ENCODE data around the gene LRRK1. TPM values are rescaled to one million over a fixed set of nuclear protein-coding genes. Genes with fewer than 3 reads are reported as not detected.
A peak's percentile ranks its signal among the peaks of the same experiment; 100 is the strongest.

LRRK1 gene
- total RNA-seq, 1 donor from 2014 or later = 4.8 TPM

DNA sequence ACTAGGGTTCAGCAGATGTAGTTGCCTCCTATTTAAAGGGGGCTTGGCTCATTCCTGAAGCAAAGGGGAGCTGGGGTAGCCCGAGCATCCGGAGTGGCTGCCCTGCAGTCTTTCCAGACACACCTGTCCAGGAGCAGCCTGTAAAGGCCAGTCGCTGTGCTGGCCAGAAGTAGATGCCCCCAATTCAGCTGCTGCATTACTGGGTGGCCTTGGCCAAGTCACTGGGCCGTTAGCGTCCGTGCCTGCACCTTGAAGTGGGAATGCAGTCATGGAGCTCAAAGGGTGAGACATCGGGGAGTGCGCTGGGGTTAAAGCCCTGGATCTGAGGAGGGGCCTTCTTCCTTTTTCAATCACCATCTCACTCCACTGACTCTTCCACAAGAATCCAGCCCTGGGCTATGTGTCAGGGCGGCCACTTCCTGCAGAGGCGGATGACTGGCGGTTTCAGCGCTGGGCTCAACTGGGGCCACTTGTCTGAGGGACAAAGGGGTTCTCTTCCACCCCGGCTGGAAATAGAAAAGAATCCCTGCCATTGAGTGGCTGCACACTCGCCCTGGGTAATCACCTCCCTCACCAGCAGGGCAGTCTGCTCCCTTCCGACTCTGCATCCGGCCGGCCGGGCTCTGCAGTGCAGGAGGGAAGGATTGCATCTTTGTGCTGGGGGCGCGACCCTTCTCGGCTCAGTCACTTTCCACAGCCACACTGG, 27.7 kb upstream of the LRRK1 start:
- no peak overlapping the region for H3K27ac Mint-ChIP-seq (ENCODE audit: unreplicated experiment)
- H3K4me1 Mint-ChIP-seq (ENCODE audit: unreplicated experiment) = peaks cover 4% of the 10 kb centered on the region
- H3K27me3 Mint-ChIP-seq (ENCODE audit: unreplicated experiment) = peaks cover 2% of the 10 kb centered on the region
- TF ChIP-seq, protein P1, sequence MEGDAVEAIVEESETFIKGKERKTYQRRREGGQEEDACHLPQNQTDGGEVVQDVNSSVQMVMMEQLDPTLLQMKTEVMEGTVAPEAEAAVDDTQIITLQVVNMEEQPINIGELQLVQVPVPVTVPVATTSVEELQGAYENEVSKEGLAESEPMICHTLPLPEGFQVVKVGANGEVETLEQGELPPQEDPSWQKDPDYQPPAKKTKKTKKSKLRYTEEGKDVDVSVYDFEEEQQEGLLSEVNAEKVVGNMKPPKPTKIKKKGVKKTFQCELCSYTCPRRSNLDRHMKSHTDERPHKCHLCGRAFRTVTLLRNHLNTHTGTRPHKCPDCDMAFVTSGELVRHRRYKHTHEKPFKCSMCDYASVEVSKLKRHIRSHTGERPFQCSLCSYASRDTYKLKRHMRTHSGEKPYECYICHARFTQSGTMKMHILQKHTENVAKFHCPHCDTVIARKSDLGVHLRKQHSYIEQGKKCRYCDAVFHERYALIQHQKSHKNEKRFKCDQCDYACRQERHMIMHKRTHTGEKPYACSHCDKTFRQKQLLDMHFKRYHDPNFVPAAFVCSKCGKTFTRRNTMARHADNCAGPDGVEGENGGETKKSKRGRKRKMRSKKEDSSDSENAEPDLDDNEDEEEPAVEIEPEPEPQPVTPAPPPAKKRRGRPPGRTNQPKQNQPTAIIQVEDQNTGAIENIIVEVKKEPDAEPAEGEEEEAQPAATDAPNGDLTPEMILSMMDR (IDR thresholded peaks at IDR 0.05; ENCODE audit: unreplicated experiment) = no peak
- no peaks in the 10 kb centered on the region for H3K9me3 Mint-ChIP-seq (ENCODE audit: unreplicated experiment)
- peaks cover 14% of the 10 kb centered on the region for H3K36me3 Mint-ChIP-seq (ENCODE audit: low read depth, unreplicated experiment)
- no peak overlapping the region for H3K4me3 Mint-ChIP-seq (ENCODE audit: unreplicated experiment)
- DNase-seq (ENCODE audit: low spot score) = peak; percentile 42

DNA sequence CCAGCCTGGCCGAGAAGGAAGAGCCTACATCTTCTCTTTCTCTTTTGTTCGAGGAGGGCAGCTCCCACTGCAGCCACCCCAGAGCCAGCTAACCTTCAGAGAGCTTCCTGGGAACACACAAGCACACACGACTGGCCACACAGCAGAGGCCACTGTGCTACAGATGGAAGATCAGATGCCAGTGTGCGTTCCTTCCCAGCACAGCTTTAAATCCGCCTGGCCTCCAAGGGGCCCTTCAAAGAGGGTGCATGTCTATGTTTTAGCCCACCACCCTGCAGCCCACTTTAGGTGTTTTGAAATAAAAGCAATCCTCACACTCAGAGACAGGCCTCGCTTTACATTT, 27.2 kb upstream of the LRRK1 start:
- Mint-ChIP-seq H3K36me3 (ENCODE audit: low read depth, unreplicated experiment) (peaks cover 14% of the 10 kb centered on the region), H3K27me3 (ENCODE audit: unreplicated experiment) (peaks cover 2% of the 10 kb centered on the region), H3K4me3 (ENCODE audit: unreplicated experiment) (no peak overlapping the region), H3K27ac (ENCODE audit: unreplicated experiment) (no peak overlapping the region), H3K4me1 (ENCODE audit: unreplicated experiment) (peaks cover 4% of the 10 kb centered on the region), H3K9me3 (ENCODE audit: unreplicated experiment) (no peaks in the 10 kb centered on the region)
- TF ChIP-seq, protein P1 (IDR thresholded peaks at IDR 0.05; ENCODE audit: unreplicated experiment) = no peak
- DNase-seq (ENCODE audit: low spot score) = no peak

DNA sequence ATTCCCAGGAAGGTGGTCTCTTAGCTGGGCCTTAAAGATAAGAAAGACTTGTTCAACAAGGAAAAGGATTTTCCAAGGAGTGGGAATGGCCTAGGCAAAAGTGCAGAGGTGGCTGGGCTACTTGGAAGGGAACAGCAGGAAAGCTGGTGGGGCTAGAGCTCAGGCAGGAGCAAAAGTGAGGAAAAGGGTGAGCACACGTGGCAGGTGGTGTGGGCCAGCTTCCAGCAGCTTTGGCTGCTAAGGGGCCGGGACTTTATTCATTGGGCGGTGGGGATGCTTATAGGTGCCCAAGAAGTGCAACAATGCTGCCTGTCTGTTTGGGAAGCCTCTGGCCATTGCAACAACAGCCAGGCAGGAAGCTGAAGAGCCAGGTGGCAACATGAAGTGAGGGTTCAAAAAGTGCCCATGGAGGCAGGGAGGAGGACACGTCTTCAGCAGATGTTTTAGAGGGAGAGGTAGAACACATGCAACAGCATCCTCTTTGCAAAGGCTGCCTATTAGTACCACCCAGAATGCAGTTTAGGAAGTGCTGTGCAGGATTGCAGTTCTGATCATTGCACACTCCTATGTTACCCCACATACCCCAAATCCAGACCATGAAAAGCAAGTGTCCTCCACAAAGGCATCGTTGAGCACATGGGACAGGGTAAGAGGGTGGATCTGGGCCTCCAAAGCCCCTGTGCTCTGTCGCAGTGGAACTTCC, 25.7 kb upstream of the LRRK1 start:
- Mint-ChIP-seq H3K27ac (ENCODE audit: unreplicated experiment) (no peak overlapping the region), H3K4me1 (ENCODE audit: unreplicated experiment) (peaks cover 4% of the 10 kb centered on the region), H3K27me3 (ENCODE audit: unreplicated experiment) (peaks cover 2% of the 10 kb centered on the region), H3K36me3 (ENCODE audit: low read depth, unreplicated experiment) (peaks cover 20% of the 10 kb centered on the region), H3K4me3 (ENCODE audit: unreplicated experiment) (no peak overlapping the region), H3K9me3 (ENCODE audit: unreplicated experiment) (no peaks in the 10 kb centered on the region)
- TF ChIP-seq, protein P1 (IDR thresholded peaks at IDR 0.05; ENCODE audit: unreplicated experiment) = no peak
- DNase-seq (ENCODE audit: low spot score) = no peak

DNA sequence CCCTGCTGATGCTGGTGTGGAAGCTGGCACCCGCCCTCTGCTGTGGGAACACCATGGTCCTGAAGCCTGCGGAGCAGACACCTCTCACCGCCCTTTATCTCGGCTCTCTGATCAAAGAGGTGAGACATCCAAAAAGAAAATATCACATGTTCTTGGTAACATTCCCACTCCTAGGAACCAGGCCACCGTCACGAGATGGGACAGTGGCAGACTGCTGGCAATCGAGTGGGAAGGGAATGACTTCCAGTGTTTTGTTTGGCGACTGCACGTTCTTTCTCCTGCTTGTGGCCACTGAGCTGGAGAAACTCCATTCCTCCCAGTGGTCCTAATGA, 25.2 kb upstream of the LRRK1 start:
- Mint-ChIP-seq H3K27me3 (ENCODE audit: unreplicated experiment) (peaks cover 2% of the 10 kb centered on the region), H3K9me3 (ENCODE audit: unreplicated experiment) (no peaks in the 10 kb centered on the region), H3K4me1 (ENCODE audit: unreplicated experiment) (peaks cover 4% of the 10 kb centered on the region), H3K27ac (ENCODE audit: unreplicated experiment) (no peak overlapping the region), H3K4me3 (ENCODE audit: unreplicated experiment) (no peak overlapping the region), H3K36me3 (ENCODE audit: low read depth, unreplicated experiment) (peaks cover 25% of the 10 kb centered on the region)
- TF ChIP-seq, protein P1 (IDR thresholded peaks at IDR 0.05; ENCODE audit: unreplicated experiment) = no peak
- DNase-seq (ENCODE audit: low spot score) = no peak

DNA sequence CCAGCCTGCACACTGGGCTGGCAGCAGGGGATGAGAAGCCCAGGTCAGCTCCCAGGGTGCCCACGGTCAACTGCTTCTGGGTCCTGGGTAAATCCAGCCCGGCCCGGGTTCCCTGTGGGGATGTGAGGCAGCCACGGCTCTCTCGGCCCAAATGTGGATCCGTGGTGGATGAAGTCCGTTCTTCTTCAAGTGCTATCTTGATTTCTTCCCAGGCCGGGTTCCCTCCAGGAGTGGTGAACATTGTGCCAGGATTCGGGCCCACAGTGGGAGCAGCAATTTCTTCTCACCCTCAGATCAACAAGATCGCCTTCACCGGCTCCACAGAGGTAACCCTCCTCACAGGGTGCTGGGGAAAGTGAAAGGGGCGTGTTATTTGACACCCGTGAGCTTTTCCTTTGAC, 23.4 kb upstream of the LRRK1 start:
- peaks cover 28% of the 10 kb centered on the region for H3K36me3 Mint-ChIP-seq (ENCODE audit: low read depth, unreplicated experiment)
- TF ChIP-seq, protein P1 (IDR thresholded peaks at IDR 0.05; ENCODE audit: unreplicated experiment) = no peak
- no peak overlapping the region for H3K27ac Mint-ChIP-seq (ENCODE audit: unreplicated experiment)
- peaks cover 2% of the 10 kb centered on the region for H3K4me1 Mint-ChIP-seq (ENCODE audit: unreplicated experiment)
- H3K9me3 Mint-ChIP-seq (ENCODE audit: unreplicated experiment) = no peaks in the 10 kb centered on the region
- no peak for DNase-seq (ENCODE audit: low spot score)
- H3K27me3 Mint-ChIP-seq (ENCODE audit: unreplicated experiment) = no peaks in the 10 kb centered on the region
- no peak overlapping the region for H3K4me3 Mint-ChIP-seq (ENCODE audit: unreplicated experiment)

Measured in endothelial cell (in vitro differentiated cells).